SK-N-SH (cell line): ENCODE results near the gene PCNT. TPM values are rescaled to one million over a fixed set of nuclear protein-coding genes. Genes with fewer than 3 reads are reported as not detected.

Source experiments
- CTCF ChIA-PET: fragments of 300-600, 350-600 bp; formaldehyde crosslinking; extraction: SDS; loops from one replicate; lab custom pipeline; 2021; lab: Yijun Ruan, JAX
- POLR2A ChIA-PET: fragments of 350-600 bp; sonication (Branson Sonifier 250); formaldehyde crosslinking; extraction: SDS; loops from one replicate; lab custom pipeline; 2020; ENCODE audit warnings: antibody characterized with exemption, inconsistent platforms; lab: Yijun Ruan, JAX
- DNase-seq: peaks from one replicate; pipeline ENCODE4 v3.0.0; 2012
- H2AFZ ChIP-seq: fragments of 200-600 bp; sonication (generic); 2 replicates; pipeline ENCODE4 v1.8.1; 2016; ENCODE audit warnings: antibody characterized with exemption, mild to moderate bottlenecking, low read depth
- H3F3A ChIP-seq: fragments of 200-600 bp; sonication (generic); replicated peaks from 2 replicates; pipeline ENCODE3; 2016; ENCODE audit warnings: antibody characterized with exemption, mild to moderate bottlenecking; ENCODE audit not compliant: insufficient read depth
- H3K27ac ChIP-seq, 2 experiments: fragments of 200-500 bp in 1 of 2; fragments of 200-600 bp in 1 of 2; sonication (Bioruptor generic) in 1 of 2; sonication (generic), shearing (Covaris generic) in 1 of 2; 2 replicates each; pipeline versions ENCODE4 v1.5.1 to v1.6.1; 2014 to 2016; ENCODE audit warnings: low read depth in 2 of 2, inconsistent platforms in 1 of 2, low read length in 1 of 2, mild to moderate bottlenecking in 1 of 2, mixed read lengths in 1 of 2
- H3K27me3 ChIP-seq: fragments of 200-600 bp; sonication (generic), shearing (Covaris generic); 2 replicates; pipeline ENCODE4 v1.6.1; 2016; ENCODE audit warnings: mixed run types; ENCODE audit not compliant: insufficient read depth
- H3K36me3 ChIP-seq, 2 experiments: fragments of 200-500 bp in 1 of 2; fragments of 200-600 bp in 1 of 2; sonication (Bioruptor generic) in 1 of 2; sonication (generic) in 1 of 2; replicated peaks in 1 of 2; 2 replicates each; pipeline versions ENCODE3 to v1.5.1; 2014 to 2016; ENCODE audit warnings: low read length in 1 of 2, mild to moderate bottlenecking in 1 of 2; ENCODE audit not compliant: insufficient read depth in 2 of 2, control insufficient read depth in 1 of 2
- H3K4me1 ChIP-seq, 2 experiments: fragments of 200-500 bp in 1 of 2; fragments of 200-600 bp in 1 of 2; sonication (Bioruptor generic) in 1 of 2; sonication (generic), shearing (Covaris generic) in 1 of 2; 2 replicates each; pipeline versions ENCODE4 v1.5.1 to v1.6.1; 2014 to 2016; ENCODE audit warnings: low read depth in 1 of 2, low read length in 1 of 2, mixed run types in 1 of 2; ENCODE audit not compliant: insufficient read depth in 2 of 2, control insufficient read depth in 1 of 2
- H3K4me2 ChIP-seq: fragments of 200-600 bp; sonication (generic), shearing (Covaris generic); 2 replicates; pipeline ENCODE4 v1.6.1; 2017; ENCODE audit warnings: mixed run types
- H3K4me3 ChIP-seq, 2 experiments: fragments of 200-500 bp in 1 of 2; fragments of 200-600 bp in 1 of 2; sonication (Bioruptor generic) in 1 of 2; sonication (generic), shearing (Covaris generic) in 1 of 2; 2 replicates each; pipeline versions ENCODE4 v1.5.1 to v1.8.1; 2014 to 2016; ENCODE audit warnings: low read depth in 2 of 2, inconsistent platforms in 1 of 2, low read length in 1 of 2, mild to moderate bottlenecking in 1 of 2, mixed read lengths in 1 of 2, moderate library complexity in 1 of 2
- H3K79me2 ChIP-seq: fragments of 200-600 bp; sonication (generic); 2 replicates; pipeline ENCODE4 v1.8.1; 2017; ENCODE audit warnings: mild to moderate bottlenecking; ENCODE audit not compliant: insufficient read depth
- H3K9ac ChIP-seq: fragments of 200-600 bp; sonication (generic); 2 replicates; pipeline ENCODE4 v1.6.1; 2017; ENCODE audit warnings: mixed run types
- H3K9me2 ChIP-seq: fragments of 200-600 bp; sonication (generic); 2 replicates; pipeline ENCODE4 v1.6.1; 2017; ENCODE audit warnings: mixed run types
- H3K9me3 ChIP-seq: fragments of 200-600 bp; sonication (generic); 2 replicates; pipeline ENCODE4 v1.6.1; 2017; ENCODE audit warnings: mixed run types, mild to moderate bottlenecking, moderate library complexity
- H4K20me1 ChIP-seq: fragments of 200-600 bp; sonication (generic); 2 replicates; pipeline ENCODE4 v1.6.1; 2017; ENCODE audit warnings: mild to moderate bottlenecking, mixed run types; ENCODE audit not compliant: insufficient read depth
- FOXJ3 ChIP-seq: sonication (generic); formaldehyde crosslinking; IDR thresholded peaks from 2 replicates; pipeline ENCODE4 v1.5.1; 2020; ENCODE audit warnings: mild to moderate bottlenecking, missing genetic modification reagents
- GABPA ChIP-seq: IDR thresholded peaks from 2 replicates; pipeline ENCODE4 v1.4.0; 2012; ENCODE audit warnings: low read depth, mild to moderate bottlenecking
- NFIC ChIP-seq: IDR thresholded peaks from 2 replicates; pipeline ENCODE4 v1.4.0; 2012; ENCODE audit warnings: borderline replicate concordance
- RAD21 ChIP-seq: IDR thresholded peaks from 2 replicates; pipeline ENCODE4 v1.6.1; 2012; ENCODE audit warnings: mild to moderate bottlenecking, low read length
- REST ChIP-seq: IDR thresholded peaks from 2 replicates; pipeline ENCODE4 v1.6.1; 2012; ENCODE audit warnings: mild to moderate bottlenecking, low read depth, low read length, moderate library complexity
- SIN3A ChIP-seq: IDR thresholded peaks from 2 replicates; pipeline ENCODE4 v1.6.1; 2012; ENCODE audit warnings: low read depth, mild to moderate bottlenecking, low read length, moderate library complexity, borderline replicate concordance
- WGBS: methylation state at CpG from one replicate; pipeline ENCODE4 v1.1.6; 2017; ENCODE audit warnings: low lambda C conversion rate; 5-methylcytosine and 5-hydroxymethylcytosine counted together
- polyA plus RNA-seq, 3 experiments: library from polyadenylated mRNA; depleted of rRNA; stranded (reverse); fragments of >200 nt; gene quantifications; 2 replicates each; pipeline ENCODE4 v1.2.3, GENCODE V29; 2012
- TF ChIP-seq, protein P1 (sequence below): fragments of 200-600 bp; sonication (generic); IDR thresholded peaks from 2 replicates; pipeline ENCODE4 v1.6.1; 2017; ENCODE audit warnings: antibody characterized with exemption, mild to moderate bottlenecking, moderate library complexity

PCNT gene
- polyA plus RNA-seq, 1 of the 3 experiments (the other 2 are of a cell fraction) = 15.7 TPM

GRCh38 chr21:46381541-46381940, 57.6 kb downstream of the PCNT start (continued):
- TF ChIP-seq REST (no peak), FOXJ3 (CRISPR knock-in tag) (no peak), GABPA (no peak), RAD21 (no peak), NFIC (no peak)
- TF ChIP-seq, protein P1, sequence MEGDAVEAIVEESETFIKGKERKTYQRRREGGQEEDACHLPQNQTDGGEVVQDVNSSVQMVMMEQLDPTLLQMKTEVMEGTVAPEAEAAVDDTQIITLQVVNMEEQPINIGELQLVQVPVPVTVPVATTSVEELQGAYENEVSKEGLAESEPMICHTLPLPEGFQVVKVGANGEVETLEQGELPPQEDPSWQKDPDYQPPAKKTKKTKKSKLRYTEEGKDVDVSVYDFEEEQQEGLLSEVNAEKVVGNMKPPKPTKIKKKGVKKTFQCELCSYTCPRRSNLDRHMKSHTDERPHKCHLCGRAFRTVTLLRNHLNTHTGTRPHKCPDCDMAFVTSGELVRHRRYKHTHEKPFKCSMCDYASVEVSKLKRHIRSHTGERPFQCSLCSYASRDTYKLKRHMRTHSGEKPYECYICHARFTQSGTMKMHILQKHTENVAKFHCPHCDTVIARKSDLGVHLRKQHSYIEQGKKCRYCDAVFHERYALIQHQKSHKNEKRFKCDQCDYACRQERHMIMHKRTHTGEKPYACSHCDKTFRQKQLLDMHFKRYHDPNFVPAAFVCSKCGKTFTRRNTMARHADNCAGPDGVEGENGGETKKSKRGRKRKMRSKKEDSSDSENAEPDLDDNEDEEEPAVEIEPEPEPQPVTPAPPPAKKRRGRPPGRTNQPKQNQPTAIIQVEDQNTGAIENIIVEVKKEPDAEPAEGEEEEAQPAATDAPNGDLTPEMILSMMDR = no peak

- no peak for DNase-seq
- no peak overlapping the region for H3K4me2 ChIP-seq
- H3K79me2 ChIP-seq = peaks cover 44% of the 10 kb centered on the region
- H3K36me3 ChIP-seq = peaks cover 15 to 17% of the 10 kb centered on the region in 2 experiments
- H3K4me3 ChIP-seq = no peak overlapping the region
- no peaks in the 10 kb centered on the region for H3K9me2 ChIP-seq
- H3K9ac ChIP-seq = no peak overlapping the region
- H3K9me3 ChIP-seq = no peaks in the 10 kb centered on the region
- no peaks in the 10 kb centered on the region for H4K20me1 ChIP-seq
- POLR2A ChIA-PET = no interaction called here
- WGBS = 98% methylated on average over 24 of the region's 24 CpGs
- no peaks in the 10 kb centered on the region for H3K27me3 ChIP-seq
- no peak overlapping the region for H2AFZ ChIP-seq
- H3K4me1 ChIP-seq = peaks cover 0 to 14% of the 10 kb centered on the region in 2 experiments; a peak in 1 of 4 replicates
- H3F3A ChIP-seq = no peaks in the 10 kb centered on the region
- TF ChIP-seq SIN3A = no peak
- TF ChIP-seq, all 33 proteins: peak for 0
- H3K27ac ChIP-seq = no peak overlapping the region
- CTCF ChIA-PET = no interaction called here
Measured at GRCh38 chr21:46384556-46384955, 60.6 kb downstream of the PCNT start.
